ENCODE results near the gene KRTAP19-8.

KRTAP19-8 gene

GRCh38 chr21:31003471-31003870, 34.8 kb downstream of the KRTAP19-8 start:
- H3K9ac ChIP-seq (ENCODE audit: low read length) = no peak overlapping the region
- no peak overlapping the region for H3K27ac ChIP-seq (ENCODE audit: low read depth, low read length, poor library complexity, severe bottlenecking)
- H3K4me3 ChIP-seq (ENCODE audit: low read depth, low read length, poor library complexity, severe bottlenecking) = no peak overlapping the region
- no peaks in the 10 kb centered on the region for H3F3A ChIP-seq (ENCODE audit: insufficient read depth, low read length)
- H3K27me3 ChIP-seq (ENCODE audit: insufficient read depth, low read length) = 0 out of 2 replicates have a peak, but pooled peaks cover 5% of the 10 kb centered on the region
- TF ChIP-seq EZH2 (IDR thresholded peaks at IDR 0.05; ENCODE audit: borderline replicate concordance, low read length) = no peak
- TF ChIP-seq, protein P1, sequence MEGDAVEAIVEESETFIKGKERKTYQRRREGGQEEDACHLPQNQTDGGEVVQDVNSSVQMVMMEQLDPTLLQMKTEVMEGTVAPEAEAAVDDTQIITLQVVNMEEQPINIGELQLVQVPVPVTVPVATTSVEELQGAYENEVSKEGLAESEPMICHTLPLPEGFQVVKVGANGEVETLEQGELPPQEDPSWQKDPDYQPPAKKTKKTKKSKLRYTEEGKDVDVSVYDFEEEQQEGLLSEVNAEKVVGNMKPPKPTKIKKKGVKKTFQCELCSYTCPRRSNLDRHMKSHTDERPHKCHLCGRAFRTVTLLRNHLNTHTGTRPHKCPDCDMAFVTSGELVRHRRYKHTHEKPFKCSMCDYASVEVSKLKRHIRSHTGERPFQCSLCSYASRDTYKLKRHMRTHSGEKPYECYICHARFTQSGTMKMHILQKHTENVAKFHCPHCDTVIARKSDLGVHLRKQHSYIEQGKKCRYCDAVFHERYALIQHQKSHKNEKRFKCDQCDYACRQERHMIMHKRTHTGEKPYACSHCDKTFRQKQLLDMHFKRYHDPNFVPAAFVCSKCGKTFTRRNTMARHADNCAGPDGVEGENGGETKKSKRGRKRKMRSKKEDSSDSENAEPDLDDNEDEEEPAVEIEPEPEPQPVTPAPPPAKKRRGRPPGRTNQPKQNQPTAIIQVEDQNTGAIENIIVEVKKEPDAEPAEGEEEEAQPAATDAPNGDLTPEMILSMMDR (IDR thresholded peaks at IDR 0.05; ENCODE audit: low read length) = no peak
- no peaks in the 10 kb centered on the region for H3K4me1 ChIP-seq (ENCODE audit: insufficient read depth, low read length, severe bottlenecking)
- no peaks in the 10 kb centered on the region for H4K20me1 ChIP-seq (ENCODE audit: insufficient read depth, low read length)
- no peak overlapping the region for H3K4me2 ChIP-seq (ENCODE audit: low read length)
- H3K36me3 ChIP-seq (ENCODE audit: insufficient read depth, low read length) = no peaks in the 10 kb centered on the region
- no peak overlapping the region for H2AFZ ChIP-seq (ENCODE audit: low read length)
- no peaks in the 10 kb centered on the region for H3K9me3 ChIP-seq (ENCODE audit: low read length)
- no peaks in the 10 kb centered on the region for H3K79me2 ChIP-seq (ENCODE audit: insufficient read depth, low read length)
- no peaks in the 10 kb centered on the region for H3K9me2 ChIP-seq (ENCODE audit: low read depth, low read length)

GRCh38 chr21:30997541-30997940, 40.7 kb downstream of the KRTAP19-8 start:
- Histone ChIP-seq H4K20me1 (ENCODE audit: insufficient read depth, low read length) (no peaks in the 10 kb centered on the region), H3K4me3 (ENCODE audit: low read depth, low read length, poor library complexity, severe bottlenecking) (no peak overlapping the region), H3K9me3 (ENCODE audit: low read length) (no peaks in the 10 kb centered on the region), H3K36me3 (ENCODE audit: insufficient read depth, low read length) (no peaks in the 10 kb centered on the region), H3K27ac (ENCODE audit: low read depth, low read length, poor library complexity, severe bottlenecking) (no peak overlapping the region), H3K9me2 (ENCODE audit: low read depth, low read length) (no peaks in the 10 kb centered on the region), H3F3A (ENCODE audit: insufficient read depth, low read length) (no peaks in the 10 kb centered on the region), H3K4me1 (ENCODE audit: insufficient read depth, low read length, severe bottlenecking) (no peaks in the 10 kb centered on the region), H3K27me3 (ENCODE audit: insufficient read depth, low read length) (no peaks in the 10 kb centered on the region), H3K9ac (ENCODE audit: low read length) (no peak overlapping the region), H3K4me2 (ENCODE audit: low read length) (no peak overlapping the region), H3K79me2 (ENCODE audit: insufficient read depth, low read length) (no peaks in the 10 kb centered on the region), H2AFZ (ENCODE audit: low read length) (no peak overlapping the region)
- no peak for TF ChIP-seq EZH2 (IDR thresholded peaks at IDR 0.05; ENCODE audit: borderline replicate concordance, low read length)
- TF ChIP-seq, protein P1 (IDR thresholded peaks at IDR 0.05; ENCODE audit: low read length) = no peak

- TF ChIP-seq, protein P1 (IDR thresholded peaks at IDR 0.05; ENCODE audit: low read length) = no peak
- TF ChIP-seq EZH2 (IDR thresholded peaks at IDR 0.05; ENCODE audit: borderline replicate concordance, low read length) = no peak
- H4K20me1 ChIP-seq (ENCODE audit: insufficient read depth, low read length) = no peaks in the 10 kb centered on the region
- H2AFZ ChIP-seq (ENCODE audit: low read length) = no peak overlapping the region
- H3K79me2 ChIP-seq (ENCODE audit: insufficient read depth, low read length) = no peaks in the 10 kb centered on the region
- no peaks in the 10 kb centered on the region for H3K27me3 ChIP-seq (ENCODE audit: insufficient read depth, low read length)
- no peak overlapping the region for H3K4me2 ChIP-seq (ENCODE audit: low read length)
- no peak overlapping the region for H3K9ac ChIP-seq (ENCODE audit: low read length)
- no peaks in the 10 kb centered on the region for H3K4me1 ChIP-seq (ENCODE audit: insufficient read depth, low read length, severe bottlenecking)
- H3K4me3 ChIP-seq (ENCODE audit: low read depth, low read length, poor library complexity, severe bottlenecking) = no peak overlapping the region
- H3K36me3 ChIP-seq (ENCODE audit: insufficient read depth, low read length) = no peaks in the 10 kb centered on the region
- H3K27ac ChIP-seq (ENCODE audit: low read depth, low read length, poor library complexity, severe bottlenecking) = no peak overlapping the region
- no peaks in the 10 kb centered on the region for H3K9me2 ChIP-seq (ENCODE audit: low read depth, low read length)
- H3K9me3 ChIP-seq (ENCODE audit: low read length) = no peaks in the 10 kb centered on the region
- no peaks in the 10 kb centered on the region for H3F3A ChIP-seq (ENCODE audit: insufficient read depth, low read length)
Observed at GRCh38 chr21:30996728-30997127, 41.5 kb downstream of the KRTAP19-8 start.
